ENCODE data around the gene FBXO7. TPM values are rescaled to one million over a fixed set of nuclear protein-coding genes. Genes with fewer than 3 reads are reported as not detected.

The FBXO7 gene
- total RNA-seq, 4 donors from 2014 or later = 86.1 to 108 (median 92.9) TPM

GRCh38 chr22:32512267-32512982, 37.8 kb downstream of the FBXO7 start:
- Histone ChIP-seq H3K36me3 (peaks cover 0 to 35% (median 0%) of the 10 kb centered on the region in 3 donors), H3K27ac (no peak overlapping the region), H3K27me3 (no peaks in the 10 kb centered on the region), H3K4me3 (no peak overlapping the region), H3K9me3 (peaks cover 0 to 3% (median 0%) of the 10 kb centered on the region in 4 donors), H3K4me1 (peaks cover 0 to 13% (median 0%) of the 10 kb centered on the region in 4 donors)
- no peak for TF ChIP-seq POLR2A (IDR thresholded peaks at IDR 0.05)
- TF ChIP-seq CTCF (IDR thresholded peaks at IDR 0.05) = no peak
- no peak for TF ChIP-seq EP300 (IDR thresholded peaks at IDR 0.05)
- WGBS, 2 donors = 87 to 88% methylated on average over 8 of the region's 8 CpGs
- no peak for DNase-seq (ENCODE audit: low spot score in 2 of 2)

GRCh38 chr22:32515084-32515483, 40.5 kb downstream of the FBXO7 start:
- TF ChIP-seq POLR2A (IDR thresholded peaks at IDR 0.05) = no peak
- TF ChIP-seq CTCF (IDR thresholded peaks at IDR 0.05) = no peak
- TF ChIP-seq EP300 (IDR thresholded peaks at IDR 0.05) = no peak
- Histone ChIP-seq H3K36me3 (peaks cover 0 to 43% (median 0%) of the 10 kb centered on the region in 3 donors), H3K4me1 (peaks cover 0 to 5% (median 0%) of the 10 kb centered on the region in 4 donors), H3K4me3 (no peak overlapping the region), H3K27me3 (no peaks in the 10 kb centered on the region), H3K27ac (no peak overlapping the region), H3K9me3 (peaks cover 0 to 18% (median 0%) of the 10 kb centered on the region in 4 donors)
- 95 to 100% methylated on average over 2 of the region's 2 CpGs for WGBS, 2 donors
- no peak for DNase-seq (ENCODE audit: low spot score in 2 of 2)

GRCh38 chr22:32517488-32517887, 42.9 kb downstream of the FBXO7 start:
- Histone ChIP-seq H3K9me3 (peaks cover 0 to 18% (median 0%) of the 10 kb centered on the region in 4 donors), H3K27ac (no peak overlapping the region), H3K4me3 (no peak overlapping the region), H3K27me3 (no peaks in the 10 kb centered on the region), H3K36me3 (peaks cover 0 to 34% (median 0%) of the 10 kb centered on the region in 3 donors), H3K4me1 (peaks cover 0 to 4% (median 0%) of the 10 kb centered on the region in 4 donors)
- no peak for DNase-seq (ENCODE audit: low spot score in 2 of 2)
- WGBS, 2 donors = 96 to 100% methylated on average over 3 of the region's 3 CpGs
- TF ChIP-seq EP300 (IDR thresholded peaks at IDR 0.05) (no peak), POLR2A (IDR thresholded peaks at IDR 0.05) (no peak), CTCF (IDR thresholded peaks at IDR 0.05) (no peak)

GRCh38 chr22:32517921-32518320, 43.3 kb downstream of the FBXO7 start:
- H3K4me1 ChIP-seq = peaks cover 0 to 7% (median 0%) of the 10 kb centered on the region in 4 donors
- no peak overlapping the region for H3K27ac ChIP-seq
- H3K9me3 ChIP-seq = peaks cover 0 to 18% (median 0%) of the 10 kb centered on the region in 4 donors
- no peak overlapping the region for H3K4me3 ChIP-seq
- DNase-seq (ENCODE audit: low spot score in 2 of 2) = no peak
- H3K27me3 ChIP-seq = no peaks in the 10 kb centered on the region
- H3K36me3 ChIP-seq = peaks cover 0 to 34% (median 0%) of the 10 kb centered on the region in 3 donors
- WGBS, 2 donors = 98% methylated on average over 8 of the region's 8 CpGs
- TF ChIP-seq EP300 (IDR thresholded peaks at IDR 0.05) (no peak), POLR2A (IDR thresholded peaks at IDR 0.05) (no peak), CTCF (IDR thresholded peaks at IDR 0.05) (no peak)

GRCh38 chr22:32518381-32518780, 43.8 kb downstream of the FBXO7 start:
- H3K9me3 ChIP-seq = peaks cover 0 to 18% (median 0%) of the 10 kb centered on the region in 4 donors
- TF ChIP-seq EP300 (IDR thresholded peaks at IDR 0.05) = no peak
- TF ChIP-seq CTCF (IDR thresholded peaks at IDR 0.05) = no peak
- TF ChIP-seq POLR2A (IDR thresholded peaks at IDR 0.05) = no peak
- no peaks in the 10 kb centered on the region for H3K27me3 ChIP-seq
- no peak overlapping the region for H3K27ac ChIP-seq
- H3K36me3 ChIP-seq = peaks cover 0 to 31% (median 0%) of the 10 kb centered on the region in 3 donors
- no peak for DNase-seq (ENCODE audit: low spot score in 2 of 2)
- peaks cover 0 to 7% (median 0%) of the 10 kb centered on the region in 4 donors for H3K4me1 ChIP-seq
- 67 to 75% methylated on average over 1 of the region's 1 CpG for WGBS, 2 donors
- H3K4me3 ChIP-seq = no peak overlapping the region
